Endothelial cell of umbilical vein (primary cell): ENCODE data around the gene GCNT2. TPM values are rescaled to one million over a fixed set of nuclear protein-coding genes. Genes with fewer than 3 reads are reported as not detected.
"Not testable (repeated sequence)": the region's sequence is repeated elsewhere in the genome, so short reads cannot be mapped to it uniquely, and the experiment has no call there.

Experiments used
- BruUV-seq: library from RNA; stranded (reverse); fragments of 400-500 nt; replicated peaks from 2 replicates; lab custom pipeline; 2021; lab: Mats Ljungman, UMichigan
- CTCF ChIA-PET: fragments of 300-600, 350-600 bp; sonication (Branson Sonifier 250); formaldehyde crosslinking; loops from one replicate; lab custom pipeline; 2021; ENCODE audit warnings: antibody characterized with exemption, inconsistent platforms; lab: Charles Lee
- POLR2A ChIA-PET: fragments of 300-600, 350-600 bp; sonication (Branson Sonifier 250); formaldehyde crosslinking; loops from one replicate; lab custom pipeline; 2021; ENCODE audit warnings: antibody characterized with exemption, inconsistent platforms; lab: Charles Lee
- DNase-seq: peaks from one replicate; pipeline ENCODE4 v3.0.0-alpha.2; 2011; ENCODE audit warnings: low read depth, low spot score
- FAIRE-seq: peaks from 2 replicates; lab custom pipeline; 2011; peaks lifted over from hg19 to GRCh38; lab: Jason Lieb, UNC
- H2AFZ ChIP-seq: 2 replicates; pipeline ENCODE4 v1.6.0; 2012; ENCODE audit warnings: low read depth, low read length, control low read depth, inconsistent platforms
- H3K27ac ChIP-seq: 2 replicates; pipeline ENCODE4 v1.5.1; 2011; ENCODE audit warnings: low read depth, mild to moderate bottlenecking, control low read depth, low read length, moderate library complexity; ENCODE audit not compliant: insufficient read depth
- H3K27me3 ChIP-seq, 2 experiments: 2 replicates each; pipeline versions ENCODE4 v1.6.0 to v1.6.1; 2011; ENCODE audit warnings: low read length in 2 of 2, mixed read lengths in 1 of 2; ENCODE audit not compliant: control insufficient read depth in 2 of 2, insufficient read depth in 2 of 2
- H3K36me3 ChIP-seq, 2 experiments: 2 replicates in 1 of 2; 3 replicates in 1 of 2; pipeline ENCODE4 v1.5.1; 2011; ENCODE audit warnings: low read length in 2 of 2, mild to moderate bottlenecking in 1 of 2, moderate library complexity in 1 of 2; ENCODE audit not compliant: control insufficient read depth in 2 of 2, insufficient read depth in 2 of 2; ENCODE audit errors: extremely low read depth in 1 of 2
- H3K4me1 ChIP-seq: 3 replicates; pipeline ENCODE4 v1.5.1; 2011; ENCODE audit warnings: mild to moderate bottlenecking, low read length; ENCODE audit not compliant: control insufficient read depth, insufficient read depth; ENCODE audit errors: extremely low read depth
- H3K4me2 ChIP-seq: 2 replicates; pipeline ENCODE4 v1.6.1; 2011; ENCODE audit warnings: low read length, control low read depth, mixed read lengths; ENCODE audit not compliant: insufficient read depth
- H3K4me3 ChIP-seq, 3 experiments: fragments of 200-600 bp in 1 of 3; sonication (generic), shearing (Covaris generic) in 1 of 3; replicated peaks in 1 of 3; 2 replicates each; pipeline ENCODE4 v1.5.1; 2011 to 2016; ENCODE audit warnings: control low read depth in 3 of 3, low read length in 3 of 3, mild to moderate bottlenecking in 2 of 3, inconsistent platforms in 1 of 3, low read depth in 1 of 3, moderate library complexity in 1 of 3; ENCODE audit not compliant: insufficient read depth in 1 of 3
- H3K79me2 ChIP-seq: 2 replicates; pipeline ENCODE4 v1.6.0; 2012; ENCODE audit warnings: low read length, inconsistent platforms; ENCODE audit not compliant: control insufficient read depth, insufficient read depth
- H3K9ac ChIP-seq: replicated peaks from 2 replicates; pipeline ENCODE3; 2011; ENCODE audit warnings: low read length, control low read depth; ENCODE audit not compliant: insufficient read depth; ENCODE audit errors: extremely low read depth
- H3K9me1 ChIP-seq: replicated peaks from 3 replicates; pipeline ENCODE4 v1.6.0; 2011; ENCODE audit warnings: mild to moderate bottlenecking, low read length; ENCODE audit not compliant: control insufficient read depth, insufficient read depth; ENCODE audit errors: extremely low read depth
- H3K9me3 ChIP-seq: replicated peaks from 2 replicates; pipeline ENCODE4 v1.5.1; 2012; ENCODE audit warnings: low read length, inconsistent platforms; ENCODE audit not compliant: control insufficient read depth, insufficient read depth
- H4K20me1 ChIP-seq: replicated peaks from 2 replicates; pipeline ENCODE3; 2011; ENCODE audit warnings: mild to moderate bottlenecking, low read length; ENCODE audit not compliant: control insufficient read depth, insufficient read depth; ENCODE audit errors: extremely low read depth
- EZH2 ChIP-seq: IDR thresholded peaks from 2 replicates; pipeline ENCODE4 v1.6.1; 2012; ENCODE audit warnings: borderline replicate concordance, low read depth, mild to moderate bottlenecking, moderate library complexity, low read length, inconsistent platforms; ENCODE audit not compliant: severe bottlenecking
- GATA2 ChIP-seq: IDR thresholded peaks from 2 replicates; pipeline ENCODE4 v1.7.0; 2011; ENCODE audit warnings: low read depth, mild to moderate bottlenecking, moderate library complexity, mixed read lengths, low read length; ENCODE audit not compliant: insufficient read length, insufficient read depth
- JUN ChIP-seq: IDR thresholded peaks from 2 replicates; pipeline ENCODE4 v1.6.1; 2011; ENCODE audit warnings: borderline replicate concordance, low read depth; ENCODE audit not compliant: insufficient read length, insufficient read depth
- MYC ChIP-seq: IDR thresholded peaks from one replicate; pipeline ENCODE4 v1.6.1; 2011; ENCODE audit warnings: mild to moderate bottlenecking, low read depth, low read length
- POLR2A ChIP-seq: IDR thresholded peaks from 2 replicates; pipeline ENCODE4 v1.6.1; 2012; ENCODE audit warnings: low read depth, mild to moderate bottlenecking, control low read depth, low read length
- POLR2AphosphoS5 ChIP-seq: IDR thresholded peaks from 2 replicates; pipeline ENCODE4 v1.6.1; 2012; ENCODE audit warnings: low read depth, mild to moderate bottlenecking, control low read depth, low read length, moderate library complexity; ENCODE audit not compliant: insufficient read depth
- dilution Hi-C: fragments of 300-500 bp; cut with MboI; formaldehyde crosslinking; loops from one replicate; pipeline ENCODE4 v1.15.0; 2019; ENCODE audit warnings: low sequenced_read_pairs; ENCODE audit not compliant: extremely low pct_ligation_motif_present
- intact Hi-C: fragments of 100-400 bp; cut with micrococcal nuclease; formaldehyde crosslinking; loops from one replicate; pipeline ENCODE4 v1.10.0; 2022
- polyA plus RNA-seq, 4 experiments: library from polyadenylated mRNA; depleted of rRNA in 3 of 4; stranded (reverse) in 3 of 4; unstranded in 1 of 4; fragments of >200 nt; gene quantifications; 2 replicates each; pipeline versions ENCODE4 v1.2.1 to v1.2.3, GENCODE V29; 2011 to 2012; ENCODE audit warnings: missing spikeins in 1 of 4
- total RNA-seq: library from RNA; stranded (reverse); gene quantifications from 2 replicates; pipeline ENCODE4 v1.2.3, GENCODE V29; 2021
- TF ChIP-seq, protein P1 (sequence below): IDR thresholded peaks from 2 replicates; pipeline ENCODE4 v1.6.1; 2011; ENCODE audit not compliant: insufficient read depth, insufficient read length
- TF ChIP-seq, protein P2 (sequence below), 2 donors: IDR thresholded peaks; 1 replicate in 1 of 2; 2 replicates in 1 of 2; pipeline ENCODE4 v1.5.1; 2011; ENCODE audit warnings: low read length in 2 of 2, mild to moderate bottlenecking in 2 of 2, moderate library complexity in 2 of 2, control low read depth in 1 of 2, inconsistent platforms in 1 of 2, low read depth in 1 of 2; ENCODE audit not compliant: insufficient read depth in 1 of 2; ENCODE audit errors: extremely low read depth in 1 of 2

GCNT2 gene
- total and polyA plus RNA-seq, 2 donors (not counting 3 experiments of a cell fraction or from before 2014, with no cell fraction given): 3.8 to 10.9 TPM

DNA sequence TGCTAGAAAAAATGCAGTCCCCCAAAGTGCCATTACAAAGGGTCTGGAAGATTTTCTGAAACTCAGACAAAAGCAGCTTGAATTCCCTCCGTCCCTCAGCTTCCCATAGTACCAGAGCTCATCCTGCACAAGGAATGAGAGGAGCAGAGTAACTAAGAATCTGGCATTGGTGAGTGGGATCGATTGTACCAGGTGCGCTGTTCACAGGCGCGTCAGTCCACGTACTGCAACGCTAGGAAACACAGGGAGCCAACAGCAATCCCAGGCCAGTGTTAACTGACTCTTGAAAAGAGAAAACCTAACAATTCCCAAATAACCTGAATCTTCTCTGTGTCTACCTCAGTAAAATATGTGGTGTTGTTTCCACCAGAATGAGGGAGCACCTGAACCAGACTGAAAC lies 77.9 kb downstream of the GCNT2 start:
- ChIA-PET POLR2A (no interaction called here), CTCF (no interaction called here)
- no peak overlapping the region for H3K9ac ChIP-seq
- intact Hi-C loops (no loop called here), dilution Hi-C loops (no loop called here)
- DNase-seq (no peak), FAIRE-seq (no peak)
- BruUV-seq: no TSS peak
- H3K4me3 ChIP-seq: no peak overlapping the region
- H3K27ac ChIP-seq: no peak overlapping the region
- no peaks in the 10 kb centered on the region for H4K20me1 ChIP-seq
- no peak overlapping the region for H2AFZ ChIP-seq
- no peaks in the 10 kb centered on the region for H3K27me3 ChIP-seq
- TF ChIP-seq POLR2AphosphoS5 (no peak), EZH2 (no peak), GATA2 (no peak), POLR2A (no peak), JUN (no peak), MYC (no peak)
- TF ChIP-seq, protein P1, sequence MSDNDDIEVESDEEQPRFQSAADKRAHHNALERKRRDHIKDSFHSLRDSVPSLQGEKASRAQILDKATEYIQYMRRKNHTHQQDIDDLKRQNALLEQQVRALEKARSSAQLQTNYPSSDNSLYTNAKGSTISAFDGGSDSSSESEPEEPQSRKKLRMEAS: no peak
- TF ChIP-seq, protein P2, sequence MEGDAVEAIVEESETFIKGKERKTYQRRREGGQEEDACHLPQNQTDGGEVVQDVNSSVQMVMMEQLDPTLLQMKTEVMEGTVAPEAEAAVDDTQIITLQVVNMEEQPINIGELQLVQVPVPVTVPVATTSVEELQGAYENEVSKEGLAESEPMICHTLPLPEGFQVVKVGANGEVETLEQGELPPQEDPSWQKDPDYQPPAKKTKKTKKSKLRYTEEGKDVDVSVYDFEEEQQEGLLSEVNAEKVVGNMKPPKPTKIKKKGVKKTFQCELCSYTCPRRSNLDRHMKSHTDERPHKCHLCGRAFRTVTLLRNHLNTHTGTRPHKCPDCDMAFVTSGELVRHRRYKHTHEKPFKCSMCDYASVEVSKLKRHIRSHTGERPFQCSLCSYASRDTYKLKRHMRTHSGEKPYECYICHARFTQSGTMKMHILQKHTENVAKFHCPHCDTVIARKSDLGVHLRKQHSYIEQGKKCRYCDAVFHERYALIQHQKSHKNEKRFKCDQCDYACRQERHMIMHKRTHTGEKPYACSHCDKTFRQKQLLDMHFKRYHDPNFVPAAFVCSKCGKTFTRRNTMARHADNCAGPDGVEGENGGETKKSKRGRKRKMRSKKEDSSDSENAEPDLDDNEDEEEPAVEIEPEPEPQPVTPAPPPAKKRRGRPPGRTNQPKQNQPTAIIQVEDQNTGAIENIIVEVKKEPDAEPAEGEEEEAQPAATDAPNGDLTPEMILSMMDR (IDR thresholded peaks at IDR 0.05; ENCODE audit: extremely low read depth in 1 of 2, insufficient read depth in 1 of 2, low read depth in 1 of 2, low read length in 2 of 2): no peak
- no peak overlapping the region for H3K4me2 ChIP-seq
- no peaks in the 10 kb centered on the region for H3K79me2 ChIP-seq
- H3K9me1 ChIP-seq: no peaks in the 10 kb centered on the region
- no peaks in the 10 kb centered on the region for H3K36me3 ChIP-seq
- H3K4me1 ChIP-seq: no peaks in the 10 kb centered on the region
- no peaks in the 10 kb centered on the region for H3K9me3 ChIP-seq

DNA sequence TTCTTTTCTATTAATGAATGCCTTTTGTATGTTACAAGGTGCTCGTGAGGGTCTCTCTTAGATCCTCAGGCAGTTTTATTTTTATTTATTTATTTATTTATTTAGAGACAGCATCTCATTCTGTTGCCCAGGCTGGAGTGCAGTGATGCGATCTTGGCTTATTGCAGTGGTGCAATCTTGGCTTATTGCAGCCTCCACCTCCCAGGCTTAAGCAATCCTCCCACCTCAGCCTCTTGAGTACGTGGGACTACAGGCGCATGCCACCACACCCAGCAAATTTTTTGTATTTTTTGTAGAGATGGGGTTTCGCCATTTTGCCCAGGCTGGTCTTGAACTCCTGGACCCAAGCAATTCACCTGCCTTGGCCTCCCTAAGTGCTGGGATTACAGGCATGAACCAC lies 79.5 kb downstream of the GCNT2 start:
- intact Hi-C loops, FAIRE-seq: not testable (repeated sequence)

More for the DNA sequence above, 79.5 kb downstream of the GCNT2 start:
- H3K4me2 ChIP-seq, dilution Hi-C loops, H2AFZ ChIP-seq, H3K9me1 ChIP-seq, H3K36me3 ChIP-seq, H3K27me3 ChIP-seq, H3K9me3 ChIP-seq, H3K4me1 ChIP-seq, DNase-seq, BruUV-seq, H3K79me2 ChIP-seq, POLR2A ChIA-PET, H3K9ac ChIP-seq, CTCF ChIA-PET, H4K20me1 ChIP-seq, H3K27ac ChIP-seq, H3K4me3 ChIP-seq: not testable (repeated sequence)
